HepG2 (cell line): ENCODE measurements around the gene COL13A1. TPM values are rescaled to one million over a fixed set of nuclear protein-coding genes. Genes with fewer than 3 reads are reported as not detected.

Source experiments
- ATAC-seq: fragments of 200-7000 bp; cut with Tn5 transposase; 3 replicates; pipeline ENCODE4 v1.9.1; 2020; ENCODE audit warnings: mild to moderate bottlenecking, moderate library complexity
- BruUV-seq: library from RNA; stranded (reverse); fragments of 400-500 nt; replicated peaks from 2 replicates; lab custom pipeline; 2021; lab: Mats Ljungman, UMichigan
- CTCF ChIA-PET: fragments of 300-600 bp; formaldehyde crosslinking; extraction: SDS; loops from one replicate; lab custom pipeline; 2021; ENCODE audit warnings: low total read pairs, inconsistent platforms, low intra/inter-chr PET ratio; lab: Yijun Ruan, JAX
- POLR2A ChIA-PET: fragments of 350-600 bp; sonication (Branson Sonifier 250); formaldehyde crosslinking; loops from one replicate; lab custom pipeline; 2020; ENCODE audit warnings: antibody characterized with exemption, inconsistent platforms; lab: Yijun Ruan, JAX
- DNase-seq: peaks from one replicate; pipeline ENCODE4 v3.0.0-alpha.2; 2015; ENCODE audit warnings: low spot score
- FAIRE-seq: peaks from 3 replicates; lab custom pipeline; 2011; peaks lifted over from hg19 to GRCh38; lab: Jason Lieb, UNC
- H2AFZ ChIP-seq: one replicate; pipeline ENCODE4 v1.6.1; 2011; ENCODE audit warnings: low read length, inconsistent platforms
- H3K27ac ChIP-seq: fragments of 300-600 bp; 3 replicates; pipeline ENCODE4 v1.8.0; 2011; ENCODE audit warnings: mixed run types, mild to moderate bottlenecking, mixed read lengths, low read length, inconsistent platforms; ENCODE audit not compliant: insufficient read depth; ENCODE audit errors: extremely low read length
- H3K27me3 ChIP-seq, 2 experiments: fragments of 200-600 bp in 1 of 2; 2 replicates in 1 of 2; 3 replicates in 1 of 2; pipeline versions ENCODE4 v1.6.0 to v1.8.0; 2011; ENCODE audit warnings: low read length in 2 of 2, mild to moderate bottlenecking in 2 of 2, moderate library complexity in 2 of 2, inconsistent platforms in 1 of 2; ENCODE audit not compliant: insufficient read depth in 2 of 2, control insufficient read depth in 1 of 2
- H3K36me3 ChIP-seq, 2 experiments: fragments of 200-600 bp in 1 of 2; replicated peaks in 1 of 2; 2 replicates in 1 of 2; 3 replicates in 1 of 2; pipeline versions ENCODE4 v1.5.1 to v1.8.0; 2011; ENCODE audit warnings: low read length in 2 of 2, inconsistent platforms in 1 of 2; ENCODE audit not compliant: insufficient read depth in 2 of 2, control insufficient read depth in 1 of 2
- H3K4me1 ChIP-seq: 2 replicates; pipeline ENCODE4 v1.5.1; 2012; ENCODE audit warnings: low read length, inconsistent platforms; ENCODE audit not compliant: insufficient read depth
- H3K4me2 ChIP-seq: 2 replicates; pipeline ENCODE4 v1.6.0; 2011; ENCODE audit warnings: low read depth, low read length, inconsistent platforms
- H3K4me3 ChIP-seq, 3 experiments: fragments of 200-600 bp in 1 of 3; sonication (generic), shearing (Covaris generic) in 1 of 3; replicated peaks in 1 of 3; 2 replicates each; pipeline ENCODE4 v1.5.1; 2011 to 2016; ENCODE audit warnings: low read length in 3 of 3, inconsistent platforms in 2 of 3, low read depth in 2 of 3, mild to moderate bottlenecking in 2 of 3, control low read depth in 1 of 3, mixed read lengths in 1 of 3; ENCODE audit not compliant: insufficient read depth in 1 of 3
- H3K79me2 ChIP-seq: one replicate; pipeline ENCODE4 v1.6.1; 2011; ENCODE audit warnings: low read length, inconsistent platforms; ENCODE audit not compliant: insufficient read depth
- H3K9ac ChIP-seq: 2 replicates; pipeline ENCODE4 v1.6.0; 2011; ENCODE audit warnings: mild to moderate bottlenecking, low read depth, low read length, inconsistent platforms; ENCODE audit not compliant: insufficient read depth
- H3K9me3 ChIP-seq: 2 replicates; pipeline ENCODE4 v1.5.1; 2012; ENCODE audit warnings: mild to moderate bottlenecking, low read length
- H4K20me1 ChIP-seq: 2 replicates; pipeline ENCODE4 v1.6.0; 2011; ENCODE audit warnings: inconsistent platforms, mild to moderate bottlenecking, low read length, moderate library complexity; ENCODE audit not compliant: insufficient read depth
- ARHGAP35 ChIP-seq: sonication (generic); formaldehyde crosslinking; IDR thresholded peaks from 2 replicates; pipeline ENCODE4 v1.9.0; 2022; ENCODE audit warnings: mild to moderate bottlenecking, inconsistent platforms, moderate library complexity, missing genetic modification reagents, borderline replicate concordance
- BRCA1 ChIP-seq: sonication (generic); formaldehyde crosslinking; IDR thresholded peaks from 2 replicates; pipeline ENCODE4 v1.4.0; 2020; ENCODE audit warnings: missing genetic modification reagents
- CEBPZ ChIP-seq: IDR thresholded peaks from 2 replicates; pipeline ENCODE4 v1.6.1; 2012; ENCODE audit warnings: low read length, improper control_type of control experiment
- ESRRA ChIP-seq: sonication (generic); formaldehyde crosslinking; IDR thresholded peaks from 2 replicates; pipeline ENCODE4 v1.5.1; 2020; ENCODE audit warnings: mild to moderate bottlenecking, low read depth, missing genetic modification reagents
- FOXA3 ChIP-seq: IDR thresholded peaks from 2 replicates; pipeline ENCODE4 v1.6.1; 2016; ENCODE audit warnings: missing genetic modification reagents, missing compliant biosample characterization
- GTF3A ChIP-seq: sonication (generic); formaldehyde crosslinking; conservative IDR thresholded peaks from 2 replicates; pipeline ENCODE4 v1.4.0; 2020; ENCODE audit warnings: mild to moderate bottlenecking, missing genetic modification reagents
- MAFK ChIP-seq, 2 experiments: IDR thresholded peaks in 1 of 2; conservative IDR thresholded peaks in 1 of 2; 2 replicates each; pipeline ENCODE4 v1.6.1; 2011; ENCODE audit warnings: improper control_type of control experiment in 2 of 2, low read length in 2 of 2
- POGZ ChIP-seq: sonication (generic); formaldehyde crosslinking; IDR thresholded peaks from 2 replicates; pipeline ENCODE4 v1.4.0; 2020; ENCODE audit warnings: mild to moderate bottlenecking, missing genetic modification reagents
- RARA ChIP-seq: IDR thresholded peaks from 2 replicates; pipeline ENCODE4 v1.6.1; 2016; ENCODE audit warnings: missing genetic modification reagents, missing compliant biosample characterization
- SRSF9 ChIP-seq: fragments of 200-400 bp; formaldehyde crosslinking; IDR thresholded peaks from 2 replicates; pipeline ENCODE4 v1.6.1; 2018; ENCODE audit warnings: borderline replicate concordance, mild to moderate bottlenecking, low read depth, low read length; ENCODE audit not compliant: insufficient read depth, poor library complexity, severe bottlenecking
- TEF ChIP-seq: sonication (generic); formaldehyde crosslinking; IDR thresholded peaks from 2 replicates; pipeline ENCODE4 v1.5.0; 2020; ENCODE audit warnings: missing genetic modification reagents
- TERF1 ChIP-seq: sonication (generic); formaldehyde crosslinking; IDR thresholded peaks from 2 replicates; pipeline ENCODE4 v1.8.0; 2022; ENCODE audit warnings: mild to moderate bottlenecking, missing genetic modification reagents, moderate library complexity
- ZFP62 ChIP-seq: sonication (generic); formaldehyde crosslinking; IDR thresholded peaks from 2 replicates; pipeline ENCODE4 v1.4.0; 2020; ENCODE audit warnings: missing genetic modification reagents
- ZIK1 ChIP-seq: sonication (generic); formaldehyde crosslinking; IDR thresholded peaks from 2 replicates; pipeline ENCODE4 v1.5.0; 2020; ENCODE audit warnings: mild to moderate bottlenecking, low read depth, missing genetic modification reagents, borderline replicate concordance
- ZNF33A ChIP-seq: sonication (generic); formaldehyde crosslinking; IDR thresholded peaks from 2 replicates; pipeline ENCODE4 v1.5.1; 2020; ENCODE audit warnings: missing genetic modification reagents, mild to moderate bottlenecking, moderate library complexity, borderline replicate concordance
- ZNF713 ChIP-seq: sonication (generic); formaldehyde crosslinking; IDR thresholded peaks from 2 replicates; pipeline ENCODE4 v1.4.0; 2020; ENCODE audit warnings: mild to moderate bottlenecking, missing genetic modification reagents
- ZUFSP ChIP-seq: sonication (generic); formaldehyde crosslinking; IDR thresholded peaks from 2 replicates; pipeline ENCODE4 v1.9.0; 2021; ENCODE audit warnings: missing genetic modification reagents, mild to moderate bottlenecking, borderline replicate concordance
- WGBS: methylation state at CpG from one replicate; pipeline ENCODE4 v1.1.6; 2017; ENCODE audit warnings: low lambda C conversion rate; 5-methylcytosine and 5-hydroxymethylcytosine counted together
- in situ Hi-C: cut with HindIII; loops from 2 replicates; pipeline ENCODE4 v1.10.0; 2017; ENCODE audit warnings: low pct_unique_long_range_greater_than_20kb; ENCODE audit not compliant: extremely low pct_ligation_motif_present
- intact Hi-C: fragments of 100-400 bp; cut with micrococcal nuclease; formaldehyde crosslinking; loops from one replicate; pipeline ENCODE4 v1.10.0; 2022; ENCODE audit not compliant: unreplicated experiment
- polyA plus RNA-seq, 8 experiments: library from polyadenylated mRNA; depleted of rRNA in 3 of 8; stranded (reverse) in 7 of 8; unstranded in 1 of 8; fragments of >200 nt; fragmentation: Illumina TruSeq in 4 of 8; extraction: Trizol in 4 of 8; gene quantifications; 2 replicates each; pipeline versions ENCODE4 v1.2.1 to v1.2.3, GENCODE V29; 2011 to 2016; ENCODE audit warnings: low read depth in 4 of 8, missing spikeins in 1 of 8, mixed read lengths in 1 of 8; ENCODE audit not compliant: insufficient read depth in 1 of 8
- total RNA-seq, 5 experiments: library from RNA; depleted of rRNA; stranded (reverse); fragments of >200 nt; fragmentation: Illumina TruSeq; extraction: Trizol; gene quantifications; 2 replicates each; pipeline ENCODE4 v1.2.3, GENCODE V29; 2016; ENCODE audit warnings: low read depth in 1 of 5

Gene COL13A1
- total and polyA plus RNA-seq, 2 of the 13 experiments (the other 11 are each of a cell fraction or from before 2014, with no cell fraction given), result 0.07 TPM; not detected in 1

- no peak overlapping the region for H2AFZ ChIP-seq
- no peaks in the 10 kb centered on the region for H3K4me1 ChIP-seq
- ChIA-PET CTCF (no interaction called here), POLR2A (no interaction called here)
- no peak overlapping the region for H3K4me3 ChIP-seq
- no peak overlapping the region for H3K4me2 ChIP-seq
- no peak for ATAC-seq
- peaks cover 2 to 29% of the 10 kb centered on the region in 2 experiments; a peak in 3 of 5 replicates for H3K27me3 ChIP-seq
- in situ Hi-C loops, result no loop called here
- TF ChIP-seq ZUFSP (CRISPR knock-in tag), result no peak
- TF ChIP-seq GTF3A, result no peak
- TF ChIP-seq POGZ (CRISPR knock-in tag), result no peak
- TF ChIP-seq ARHGAP35 (CRISPR knock-in tag), result no peak
- no peak for TF ChIP-seq CEBPZ
- TF ChIP-seq ZIK1, result no peak
- no peak for TF ChIP-seq SRSF9
- no peak for TF ChIP-seq RARA (CRISPR knock-in tag)
- TF ChIP-seq MAFK (conservative IDR thresholded peaks at IDR 0.05 in 1 of 2, IDR thresholded peaks at IDR 0.05 in 1 of 2; ENCODE audit: low read length in 2 of 2), result no peak
- no peak for TF ChIP-seq ZFP62 (CRISPR knock-in tag)
- TF ChIP-seq ZNF33A (CRISPR knock-in tag), result no peak
- TF ChIP-seq ZNF713 (CRISPR knock-in tag), result no peak
- no peak for TF ChIP-seq ESRRA (CRISPR knock-in tag)
- TF ChIP-seq TERF1 (CRISPR knock-in tag), result no peak
- TF ChIP-seq TEF (CRISPR knock-in tag), result no peak
- no peak for TF ChIP-seq FOXA3
- no peak for TF ChIP-seq BRCA1 (CRISPR knock-in tag)
- TF ChIP-seq, all 625 proteins: peak for 0
- FAIRE-seq (no peak), DNase-seq (no peak)
- Histone ChIP-seq H3K9ac (no peak overlapping the region), H4K20me1 (no peaks in the 10 kb centered on the region), H3K9me3 (no peaks in the 10 kb centered on the region), H3K36me3 (no peaks in the 10 kb centered on the region), H3K27ac (no peak overlapping the region), H3K79me2 (no peaks in the 10 kb centered on the region)
- BruUV-seq, result no TSS peak
- intact Hi-C loops, result no loop called here
- WGBS, result 0% methylated on average over 4 of the region's 5 CpGs
These were observed 136.9 kb downstream of the COL13A1 start for GRCh38 chr10:69938541-69938991.
